ENCODE results near the gene STX1B.

DNA sequence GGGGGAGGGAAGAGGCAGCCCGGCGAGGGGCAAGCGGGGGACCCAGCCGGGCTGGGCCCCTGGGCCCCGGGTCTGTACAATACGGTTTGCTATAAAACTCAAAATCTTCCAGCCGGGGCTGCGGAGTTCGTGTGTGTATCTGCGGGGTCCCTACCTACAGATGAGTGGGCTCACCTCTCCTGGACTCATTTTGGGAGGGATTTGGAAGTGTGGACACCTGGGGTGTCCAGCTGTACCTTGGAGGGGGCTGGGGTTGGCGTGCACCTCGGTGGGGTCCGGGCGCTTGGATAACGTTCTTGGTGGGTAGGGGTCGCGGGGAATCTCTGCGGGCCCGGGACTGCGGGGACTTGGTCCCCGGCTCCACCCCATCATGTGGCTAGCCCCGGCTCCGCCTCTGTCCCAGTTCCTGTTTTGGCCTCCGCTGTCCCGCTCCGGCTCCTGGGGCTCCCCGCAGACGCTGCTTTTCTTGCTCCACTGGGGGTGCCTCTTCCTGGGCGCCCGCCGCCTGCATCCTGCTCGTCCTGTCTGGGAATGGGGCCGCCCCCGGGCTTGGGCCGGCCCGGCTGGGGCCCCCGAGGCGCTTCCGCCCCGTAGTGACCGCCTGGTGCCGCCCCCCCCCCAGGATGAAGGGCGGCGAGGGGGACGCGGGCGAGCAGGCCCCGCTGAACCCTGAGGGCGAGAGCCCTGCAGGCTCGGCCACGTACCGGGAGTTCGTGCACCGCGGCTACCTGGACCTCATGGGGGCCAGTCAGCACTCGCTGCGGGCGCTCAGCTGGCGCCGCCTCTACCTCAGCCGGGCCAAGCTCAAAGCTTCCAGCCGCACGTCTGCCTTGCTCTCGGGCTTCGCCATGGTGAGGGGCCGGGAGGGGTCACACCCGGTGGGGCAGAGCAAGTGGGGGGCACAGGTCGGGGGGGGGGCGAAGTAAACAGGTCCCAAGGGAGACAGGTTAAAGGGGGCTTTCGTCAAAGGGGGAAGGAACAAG is 61.5 kb downstream of the STX1B start, which contains the start of gene ORAI3:
- TF ChIP-seq, protein P1, sequence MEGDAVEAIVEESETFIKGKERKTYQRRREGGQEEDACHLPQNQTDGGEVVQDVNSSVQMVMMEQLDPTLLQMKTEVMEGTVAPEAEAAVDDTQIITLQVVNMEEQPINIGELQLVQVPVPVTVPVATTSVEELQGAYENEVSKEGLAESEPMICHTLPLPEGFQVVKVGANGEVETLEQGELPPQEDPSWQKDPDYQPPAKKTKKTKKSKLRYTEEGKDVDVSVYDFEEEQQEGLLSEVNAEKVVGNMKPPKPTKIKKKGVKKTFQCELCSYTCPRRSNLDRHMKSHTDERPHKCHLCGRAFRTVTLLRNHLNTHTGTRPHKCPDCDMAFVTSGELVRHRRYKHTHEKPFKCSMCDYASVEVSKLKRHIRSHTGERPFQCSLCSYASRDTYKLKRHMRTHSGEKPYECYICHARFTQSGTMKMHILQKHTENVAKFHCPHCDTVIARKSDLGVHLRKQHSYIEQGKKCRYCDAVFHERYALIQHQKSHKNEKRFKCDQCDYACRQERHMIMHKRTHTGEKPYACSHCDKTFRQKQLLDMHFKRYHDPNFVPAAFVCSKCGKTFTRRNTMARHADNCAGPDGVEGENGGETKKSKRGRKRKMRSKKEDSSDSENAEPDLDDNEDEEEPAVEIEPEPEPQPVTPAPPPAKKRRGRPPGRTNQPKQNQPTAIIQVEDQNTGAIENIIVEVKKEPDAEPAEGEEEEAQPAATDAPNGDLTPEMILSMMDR (IDR thresholded peaks at IDR 0.05), result peak in 1 of 5 experiments; percentile 8
- peak; percentile 73 for TF ChIP-seq POLR2A (IDR thresholded peaks at IDR 0.05)
- TF ChIP-seq EP300 (IDR thresholded peaks at IDR 0.05; ENCODE audit: low read depth), result no peak
- peak; percentile 70 to 86 (median 86) for TF ChIP-seq POLR2AphosphoS5 (IDR thresholded peaks at IDR 0.05)
